ENCODE measurements around the gene PTPRG. TPM values are rescaled to one million over a fixed set of nuclear protein-coding genes. Genes with fewer than 3 reads are reported as not detected.

PTPRG gene
- total RNA-seq, 3 donors from 2014 or later (not counting 1 experiment from before 2014, with no cell fraction given): 1.0 to 2.9 (median 2.5) TPM

DNA sequence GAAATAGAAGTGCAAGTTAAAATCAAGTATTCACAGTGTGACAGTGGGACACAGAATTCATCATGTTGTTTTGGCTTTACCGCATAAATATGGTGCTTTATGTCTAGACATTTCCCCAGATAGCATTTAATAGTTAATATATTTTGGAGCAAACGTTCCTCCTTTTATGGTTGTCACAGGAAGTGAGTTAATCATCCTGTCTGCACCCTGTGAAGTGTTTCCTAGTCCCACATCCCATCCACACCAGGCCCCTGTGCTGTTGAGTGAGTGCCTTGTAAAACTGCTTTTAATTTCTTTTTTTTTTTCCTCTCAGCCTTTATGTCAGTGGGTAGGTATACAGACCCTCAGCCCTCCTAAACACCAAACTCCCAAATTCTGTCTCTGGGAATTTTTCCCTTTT is 418.3 kb downstream of the PTPRG start:
- H3K9me3 Mint-ChIP-seq: peaks cover 0 to 2% of the 10 kb centered on the region in 2 donors
- Histone ChIP-seq H3K9me3 (ENCODE audit: control insufficient read depth, insufficient read depth, low read length) (no peaks in the 10 kb centered on the region), H3K4me3 (ENCODE audit: low read length) (no peak overlapping the region), H3K4me1 (ENCODE audit: control insufficient read depth, insufficient read depth, low read length) (no peaks in the 10 kb centered on the region), H3K27me3 (ENCODE audit: control insufficient read depth, insufficient read depth, low read length) (no peaks in the 10 kb centered on the region), H3K36me3 (ENCODE audit: control insufficient read depth, insufficient read depth, low read length) (no peaks in the 10 kb centered on the region), H3K27ac (ENCODE audit: low read length) (no peak overlapping the region)
- no peaks in the 10 kb centered on the region for H3K27me3 Mint-ChIP-seq (ENCODE audit: low read depth in 2 of 2)
- WGBS (ENCODE audit: insufficient coverage): no CpG with 5 or more reads among the region's 2 CpGs
- no peaks in the 10 kb centered on the region for H3K36me3 Mint-ChIP-seq
- no peak overlapping the region for H3K4me3 Mint-ChIP-seq
- peaks cover 5 to 6% of the 10 kb centered on the region in 2 donors for H3K4me1 Mint-ChIP-seq
- TF ChIP-seq, protein P1, sequence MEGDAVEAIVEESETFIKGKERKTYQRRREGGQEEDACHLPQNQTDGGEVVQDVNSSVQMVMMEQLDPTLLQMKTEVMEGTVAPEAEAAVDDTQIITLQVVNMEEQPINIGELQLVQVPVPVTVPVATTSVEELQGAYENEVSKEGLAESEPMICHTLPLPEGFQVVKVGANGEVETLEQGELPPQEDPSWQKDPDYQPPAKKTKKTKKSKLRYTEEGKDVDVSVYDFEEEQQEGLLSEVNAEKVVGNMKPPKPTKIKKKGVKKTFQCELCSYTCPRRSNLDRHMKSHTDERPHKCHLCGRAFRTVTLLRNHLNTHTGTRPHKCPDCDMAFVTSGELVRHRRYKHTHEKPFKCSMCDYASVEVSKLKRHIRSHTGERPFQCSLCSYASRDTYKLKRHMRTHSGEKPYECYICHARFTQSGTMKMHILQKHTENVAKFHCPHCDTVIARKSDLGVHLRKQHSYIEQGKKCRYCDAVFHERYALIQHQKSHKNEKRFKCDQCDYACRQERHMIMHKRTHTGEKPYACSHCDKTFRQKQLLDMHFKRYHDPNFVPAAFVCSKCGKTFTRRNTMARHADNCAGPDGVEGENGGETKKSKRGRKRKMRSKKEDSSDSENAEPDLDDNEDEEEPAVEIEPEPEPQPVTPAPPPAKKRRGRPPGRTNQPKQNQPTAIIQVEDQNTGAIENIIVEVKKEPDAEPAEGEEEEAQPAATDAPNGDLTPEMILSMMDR (IDR thresholded peaks at IDR 0.05): no peak
- DNase-seq (no peak), ATAC-seq (no peak)
- intact Hi-C loops (cut with micrococcal nuclease): no loop called here
- H3K27ac Mint-ChIP-seq: no peak overlapping the region

DNA sequence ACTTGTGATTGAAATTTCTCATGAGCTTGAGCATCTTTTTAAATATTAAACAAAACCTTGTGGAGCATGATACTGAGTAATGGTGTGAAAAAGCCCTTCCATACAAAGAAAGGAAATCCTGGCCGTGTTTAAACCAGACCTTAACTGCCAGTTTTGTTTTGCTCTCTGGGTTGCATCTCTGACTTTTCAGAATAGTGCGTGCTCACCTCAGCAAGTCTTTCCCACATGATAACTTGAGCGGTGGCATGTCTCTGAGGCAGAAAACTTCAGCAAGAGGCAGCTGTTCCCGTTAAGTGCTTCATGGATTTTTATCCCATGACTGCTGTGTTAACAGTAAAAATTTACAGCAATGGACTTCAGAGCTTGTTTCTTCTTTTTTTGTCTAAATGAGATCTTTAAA is 418.7 kb downstream of the PTPRG start:
- H3K9me3 Mint-ChIP-seq: peaks cover 0 to 2% of the 10 kb centered on the region in 2 donors
- H3K27ac Mint-ChIP-seq: no peak overlapping the region
- Histone ChIP-seq H3K4me1 (ENCODE audit: control insufficient read depth, insufficient read depth, low read length) (no peaks in the 10 kb centered on the region), H3K27ac (ENCODE audit: low read length) (no peak overlapping the region), H3K4me3 (ENCODE audit: low read length) (no peak overlapping the region), H3K9me3 (ENCODE audit: control insufficient read depth, insufficient read depth, low read length) (no peaks in the 10 kb centered on the region), H3K36me3 (ENCODE audit: control insufficient read depth, insufficient read depth, low read length) (no peaks in the 10 kb centered on the region), H3K27me3 (ENCODE audit: control insufficient read depth, insufficient read depth, low read length) (no peaks in the 10 kb centered on the region)
- no peak overlapping the region for H3K4me3 Mint-ChIP-seq
- H3K4me1 Mint-ChIP-seq: peaks cover 5 to 6% of the 10 kb centered on the region in 2 donors
- intact Hi-C loops (cut with micrococcal nuclease): no loop called here
- WGBS (ENCODE audit: insufficient coverage): 73% methylated on average over 4 of the region's 4 CpGs
- TF ChIP-seq, protein P1 (IDR thresholded peaks at IDR 0.05): no peak
- H3K27me3 Mint-ChIP-seq (ENCODE audit: low read depth in 2 of 2): no peaks in the 10 kb centered on the region
- ATAC-seq (no peak), DNase-seq (no peak)
- no peaks in the 10 kb centered on the region for H3K36me3 Mint-ChIP-seq

DNA sequence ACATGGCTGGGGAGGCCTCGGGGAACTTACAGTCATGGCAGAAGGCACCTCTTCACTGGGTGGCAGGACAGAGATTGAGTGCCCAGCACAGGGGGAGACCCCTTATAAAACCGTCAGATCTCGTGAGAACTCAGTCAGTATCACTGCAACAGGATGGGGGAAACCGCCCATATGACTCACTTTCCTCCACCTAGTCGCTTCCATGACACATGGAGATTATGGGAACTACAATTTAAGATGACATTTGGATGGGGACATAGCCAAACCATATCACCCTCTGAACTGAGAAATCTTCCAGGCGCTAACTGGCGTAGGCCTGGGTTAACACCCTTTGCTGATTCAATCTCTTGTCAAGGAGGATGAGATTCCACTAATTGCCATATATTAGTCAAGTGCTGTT is 419.7 kb downstream of the PTPRG start:
- DNase-seq (no peak), ATAC-seq (no peak)
- intact Hi-C loops (cut with micrococcal nuclease): no loop called here
- H3K27ac Mint-ChIP-seq: no peak overlapping the region
- Histone ChIP-seq H3K36me3 (ENCODE audit: control insufficient read depth, insufficient read depth, low read length) (no peaks in the 10 kb centered on the region), H3K9me3 (ENCODE audit: control insufficient read depth, insufficient read depth, low read length) (no peaks in the 10 kb centered on the region), H3K27ac (ENCODE audit: low read length) (no peak overlapping the region), H3K4me3 (ENCODE audit: low read length) (no peak overlapping the region), H3K4me1 (ENCODE audit: control insufficient read depth, insufficient read depth, low read length) (no peaks in the 10 kb centered on the region), H3K27me3 (ENCODE audit: control insufficient read depth, insufficient read depth, low read length) (no peaks in the 10 kb centered on the region)
- TF ChIP-seq, protein P1 (IDR thresholded peaks at IDR 0.05): no peak
- no peak overlapping the region for H3K4me3 Mint-ChIP-seq
- peaks cover 5 to 6% of the 10 kb centered on the region in 2 donors for H3K4me1 Mint-ChIP-seq
- H3K36me3 Mint-ChIP-seq: no peaks in the 10 kb centered on the region
- H3K27me3 Mint-ChIP-seq (ENCODE audit: low read depth in 2 of 2): no peaks in the 10 kb centered on the region
- H3K9me3 Mint-ChIP-seq: no peaks in the 10 kb centered on the region
- 74% methylated on average over 6 of the region's 7 CpGs for WGBS (ENCODE audit: insufficient coverage)

DNA sequence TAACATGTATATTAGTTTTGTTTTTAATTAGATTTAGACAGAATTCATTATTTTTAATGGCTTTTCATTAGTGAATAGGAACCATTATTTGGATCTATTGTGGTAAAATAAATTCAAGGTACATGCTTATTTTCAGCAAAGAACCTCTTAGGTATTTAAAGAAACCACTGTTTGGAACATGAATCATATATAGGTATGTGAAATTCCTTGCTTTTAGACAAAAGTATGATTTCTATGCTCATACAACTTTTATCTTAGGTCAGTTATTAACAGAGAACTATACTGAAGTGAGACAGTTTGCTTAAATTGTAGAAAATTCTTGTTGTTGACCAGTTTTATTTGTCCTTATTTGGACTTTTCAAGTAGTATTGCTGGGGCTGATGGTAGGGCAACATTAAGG is 422.1 kb downstream of the PTPRG start:
- H3K27ac Mint-ChIP-seq: no peak overlapping the region
- no peaks in the 10 kb centered on the region for H3K36me3 ChIP-seq (ENCODE audit: control insufficient read depth, insufficient read depth, low read length)
- TF ChIP-seq, protein P1 (IDR thresholded peaks at IDR 0.05): no peak
- no peak overlapping the region for H3K4me3 Mint-ChIP-seq
- H3K4me1 Mint-ChIP-seq: peaks cover 5 to 6% of the 10 kb centered on the region in 2 donors
- no peaks in the 10 kb centered on the region for H3K9me3 ChIP-seq (ENCODE audit: control insufficient read depth, insufficient read depth, low read length)
- intact Hi-C loops (cut with micrococcal nuclease): no loop called here
- no peak for ATAC-seq
- H3K4me1 ChIP-seq (ENCODE audit: control insufficient read depth, insufficient read depth, low read length): no peaks in the 10 kb centered on the region
- H3K4me3 ChIP-seq (ENCODE audit: low read length): no peak overlapping the region
- no peaks in the 10 kb centered on the region for H3K27me3 ChIP-seq (ENCODE audit: control insufficient read depth, insufficient read depth, low read length)
- H3K27ac ChIP-seq (ENCODE audit: low read length): no peak overlapping the region
- no peaks in the 10 kb centered on the region for H3K9me3 Mint-ChIP-seq
- no peaks in the 10 kb centered on the region for H3K27me3 Mint-ChIP-seq (ENCODE audit: low read depth in 2 of 2)
- no peaks in the 10 kb centered on the region for H3K36me3 Mint-ChIP-seq
- DNase-seq: no peak

Data from natural killer cell (primary cell).